Epithelial cell of prostate (primary cell): ENCODE data around the gene KIFAP3.
A peak's percentile ranks its signal among the peaks of the same experiment; 100 is the strongest.

Experiments used
- DNase-seq: peaks from one replicate; pipeline ENCODE4 v3.0.0-alpha.2; 2011; ENCODE audit warnings: low read depth, low spot score
- H3K27ac ChIP-seq: fragments of 450-650 bp; 2 replicates; pipeline ENCODE4 v1.5.1; 2017; ENCODE audit warnings: mild to moderate bottlenecking

Gene KIFAP3

DNA sequence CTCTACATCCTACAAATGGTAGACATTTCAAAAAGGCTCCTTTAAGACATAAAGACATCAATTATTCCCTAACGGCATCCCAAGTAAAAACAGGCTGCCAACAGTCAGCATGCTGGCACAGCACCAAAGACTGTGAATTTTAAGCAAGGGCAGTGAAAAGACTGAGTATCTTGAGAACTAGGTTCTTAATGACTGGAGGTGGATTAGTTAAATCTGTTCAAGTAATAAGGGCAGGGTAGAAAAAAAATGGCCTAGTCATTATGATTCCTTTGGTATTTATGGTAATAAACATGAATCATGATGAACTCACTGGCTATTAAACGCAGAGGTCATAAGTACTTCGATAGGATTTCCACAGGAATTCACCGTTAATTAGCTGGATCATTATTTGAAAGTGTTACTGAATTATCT, 75.2 kb downstream of the KIFAP3 start:
- peak; percentile 66 for DNase-seq
- peak overlapping the region; percentile 34 for H3K27ac ChIP-seq

DNA sequence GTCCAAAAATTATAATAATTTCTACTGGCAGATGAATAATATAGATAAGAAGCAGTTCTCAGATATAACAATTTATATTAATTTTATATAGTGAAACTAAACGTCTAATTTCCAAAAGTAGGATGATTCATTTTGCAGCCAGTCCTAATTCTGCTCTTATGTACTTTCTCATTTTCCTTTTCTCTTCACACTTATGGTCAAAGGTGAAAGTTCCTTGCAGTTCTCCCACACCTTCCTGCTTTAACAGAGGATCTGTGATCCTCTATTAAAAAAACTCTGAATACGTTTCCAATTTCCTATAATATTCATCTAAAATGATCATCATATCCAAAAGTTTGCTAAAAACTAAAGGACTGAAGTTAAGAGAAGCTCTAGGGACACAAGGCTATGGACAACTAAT, 78.5 kb downstream of the KIFAP3 start:
- no peak overlapping the region for H3K27ac ChIP-seq
- no peak for DNase-seq

DNA sequence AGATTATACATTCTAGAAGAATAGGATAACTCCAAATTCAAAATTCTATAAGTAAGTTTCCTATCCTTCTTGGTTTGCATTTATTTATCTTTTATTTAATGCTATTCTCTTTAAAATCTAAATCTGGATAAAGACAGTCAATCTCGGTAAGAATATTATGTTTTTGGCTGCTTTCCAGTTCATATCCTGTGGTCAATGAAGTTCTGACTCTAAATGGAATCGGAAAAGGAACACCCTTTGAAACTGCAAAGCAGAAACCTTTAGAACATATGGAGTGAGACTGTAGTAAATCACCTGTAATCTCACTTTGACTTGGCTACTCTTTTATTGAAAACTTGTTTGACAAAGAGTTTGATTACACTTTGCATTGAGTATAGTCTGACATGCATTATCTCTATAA, 85.2 kb downstream of the KIFAP3 start:
- no peak for DNase-seq

DNA sequence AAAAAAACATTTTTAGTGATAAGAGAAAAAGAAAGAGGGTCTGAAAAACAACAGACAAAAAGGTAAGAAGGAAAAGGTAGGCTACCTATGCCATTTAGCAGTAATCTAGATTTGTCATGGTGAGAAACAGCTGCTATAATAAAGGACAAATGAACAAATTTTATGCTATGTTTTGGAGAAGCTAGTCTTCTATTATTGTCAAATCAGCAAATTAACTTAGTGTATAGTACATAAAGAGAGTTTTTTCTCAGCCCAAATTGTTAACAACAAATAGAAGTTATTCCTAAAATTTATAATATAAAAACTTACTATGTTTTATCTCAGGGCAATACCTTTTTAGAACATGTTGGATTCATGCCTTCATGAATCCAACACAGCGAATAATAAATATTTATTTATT, 88.7 kb downstream of the KIFAP3 start:
- no peak for DNase-seq
- H3K27ac ChIP-seq = no peak overlapping the region

More for the DNA sequence above, 85.2 kb downstream of the KIFAP3 start:
- H3K27ac ChIP-seq = no peak overlapping the region

DNA sequence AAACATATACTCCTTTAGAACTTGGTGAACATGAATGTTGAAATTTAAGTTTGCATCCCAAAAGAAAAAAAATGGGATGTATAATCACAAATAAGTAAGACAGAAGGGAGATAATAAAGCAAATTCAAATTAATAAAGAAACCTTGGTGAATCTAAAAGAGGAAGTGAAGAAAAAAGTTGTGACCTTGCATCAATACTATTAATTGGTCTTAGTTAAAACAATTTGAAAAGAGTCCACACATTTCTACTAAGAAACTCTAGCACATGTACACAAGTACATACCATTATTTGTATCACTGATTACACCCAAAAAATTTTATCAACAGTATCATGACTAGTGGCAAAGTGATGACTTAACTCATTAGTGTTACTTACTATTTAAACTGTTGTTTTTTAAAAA, 100.4 kb downstream of the KIFAP3 start:
- H3K27ac ChIP-seq = no peak overlapping the region
- no peak for DNase-seq

DNA sequence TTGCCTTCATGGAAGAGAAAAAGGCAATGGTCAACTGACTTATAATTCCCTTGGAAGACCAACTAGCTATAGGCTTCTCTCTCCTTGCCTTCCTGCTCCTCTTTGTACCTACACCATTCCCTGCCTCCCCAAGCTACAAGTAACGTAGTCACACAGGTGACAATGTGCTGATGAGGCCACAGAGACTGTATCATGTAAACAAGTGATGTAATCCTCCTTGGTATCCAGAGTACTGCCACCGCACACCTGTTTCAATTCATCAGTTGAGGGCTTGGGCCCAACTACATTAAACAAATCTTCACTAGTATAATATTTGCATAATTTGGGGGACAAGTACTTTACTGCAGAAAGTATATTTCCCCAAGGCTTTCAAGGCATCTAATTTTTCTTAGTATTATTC, 104.4 kb downstream of the KIFAP3 start:
- no peak for DNase-seq

DNA sequence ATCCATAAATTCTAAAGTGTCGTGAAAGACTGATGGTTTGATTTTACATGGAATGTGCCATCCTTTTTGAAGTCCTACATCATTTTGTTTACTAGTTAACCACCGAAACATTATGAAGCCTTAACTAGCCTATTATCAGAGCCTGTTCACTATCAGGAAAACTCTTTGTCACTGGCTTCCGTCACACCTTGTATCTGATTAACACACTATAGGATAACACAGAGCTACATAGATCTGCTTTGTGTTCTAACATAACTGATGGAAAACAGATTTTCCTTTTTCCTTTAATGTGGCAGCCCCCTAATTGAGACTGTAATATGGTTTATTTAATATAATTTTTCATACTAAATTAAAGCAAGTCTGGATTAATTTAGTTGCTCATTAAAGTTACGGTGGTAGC, 106.3 kb downstream of the KIFAP3 start:
- DNase-seq = no peak

More for the DNA sequence above, 104.4 kb downstream of the KIFAP3 start:
- H3K27ac ChIP-seq = no peak overlapping the region

DNA sequence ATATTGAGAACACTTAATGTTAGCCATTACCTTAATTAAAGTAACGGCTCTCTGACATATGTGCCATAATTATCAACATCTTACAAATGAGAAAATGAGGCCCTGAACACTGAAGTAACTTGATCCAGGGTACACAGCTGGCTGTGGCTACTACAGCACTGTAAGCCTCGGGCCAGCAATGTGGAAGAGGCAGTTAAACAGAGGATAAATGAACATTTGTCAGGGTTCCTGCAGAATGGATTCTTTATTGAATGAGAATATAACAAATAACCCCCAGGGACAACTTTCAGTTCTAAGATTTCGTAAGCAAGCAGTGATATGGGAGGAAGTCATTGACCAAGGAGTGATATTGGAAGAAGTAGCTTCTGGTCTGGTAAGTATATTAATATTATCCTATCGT, 110.3 kb downstream of the KIFAP3 start:
- no peak for DNase-seq
- H3K27ac ChIP-seq = no peak overlapping the region

More for the DNA sequence above, 106.3 kb downstream of the KIFAP3 start:
- H3K27ac ChIP-seq = no peak overlapping the region

DNA sequence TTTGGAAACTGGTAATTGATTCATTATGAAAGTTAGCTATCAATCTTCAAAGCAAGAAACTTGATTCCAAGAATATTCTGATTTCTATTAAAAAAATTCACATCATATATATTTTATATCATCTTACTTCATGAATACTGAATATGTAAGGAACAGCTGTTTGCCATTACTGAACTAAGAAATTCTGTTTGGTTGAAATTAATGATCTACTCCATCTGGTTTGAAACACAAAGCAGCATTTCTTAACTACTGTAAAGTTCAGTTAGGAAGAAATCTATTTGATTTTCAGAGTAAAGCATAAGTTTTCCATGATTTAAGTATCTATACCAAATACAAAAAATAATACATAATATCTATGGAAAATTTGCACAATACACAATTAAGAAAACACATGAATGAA, 114.8 kb downstream of the KIFAP3 start:
- DNase-seq = no peak
- no peak overlapping the region for H3K27ac ChIP-seq

DNA sequence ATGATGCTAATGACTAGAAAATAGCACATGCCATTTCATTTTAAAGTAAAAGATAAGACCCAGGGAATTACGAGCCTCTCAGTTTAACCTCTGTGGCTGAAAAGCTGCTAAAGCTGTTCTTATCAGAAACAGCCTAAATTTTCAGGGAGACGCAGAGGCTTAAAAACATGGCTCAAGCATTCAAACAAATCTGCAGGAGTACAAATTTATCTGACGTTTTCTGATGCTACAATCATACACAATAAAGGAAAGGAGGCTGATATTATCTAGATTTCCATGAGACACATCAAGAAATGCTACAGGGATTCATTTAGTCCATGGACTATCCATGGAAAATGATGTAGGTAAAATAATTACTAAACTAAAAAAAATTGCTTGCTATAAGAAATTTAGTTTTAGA, 115.5 kb downstream of the KIFAP3 start:
- DNase-seq = no peak
- no peak overlapping the region for H3K27ac ChIP-seq

DNA sequence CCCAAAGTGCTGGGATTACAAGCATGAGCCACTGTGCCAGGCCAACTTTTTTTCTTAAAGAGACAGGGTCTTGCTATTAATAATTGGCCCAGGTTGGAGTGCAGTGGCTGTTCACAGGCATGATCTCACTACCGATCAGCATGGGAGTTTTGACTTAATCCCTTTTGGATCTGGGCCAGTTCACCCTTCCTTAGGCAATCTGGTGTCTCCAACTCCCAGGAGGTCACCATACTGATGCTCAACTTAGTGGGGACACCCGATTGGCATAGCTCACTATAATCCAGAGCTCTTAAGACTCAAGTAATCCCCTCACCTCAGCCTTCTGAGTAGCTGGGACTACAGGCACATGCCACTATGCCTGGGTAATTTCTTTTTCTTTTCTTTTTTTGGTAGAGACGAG, 116.6 kb downstream of the KIFAP3 start:
- no peak overlapping the region for H3K27ac ChIP-seq
- DNase-seq = no peak

DNA sequence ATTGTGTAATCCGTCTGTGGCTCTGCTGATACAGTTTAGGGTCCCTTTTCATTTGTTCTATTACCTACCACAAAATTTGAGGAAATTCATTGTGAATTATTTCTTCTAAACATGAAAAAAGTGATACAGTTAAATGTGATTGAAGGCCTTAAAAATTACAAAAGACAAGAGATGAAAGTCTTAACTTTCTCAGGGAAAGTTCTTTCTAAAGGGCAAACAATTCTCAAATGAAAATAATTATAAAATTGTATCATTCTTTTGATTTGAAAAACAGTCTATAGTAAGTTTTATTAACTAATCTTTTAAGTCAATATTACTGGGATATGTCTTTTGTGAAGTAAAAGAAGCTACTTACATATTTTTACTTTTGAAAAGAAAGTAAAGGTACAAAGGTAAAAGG, 123.4 kb downstream of the KIFAP3 start:
- no peak overlapping the region for H3K27ac ChIP-seq
- no peak for DNase-seq

DNA sequence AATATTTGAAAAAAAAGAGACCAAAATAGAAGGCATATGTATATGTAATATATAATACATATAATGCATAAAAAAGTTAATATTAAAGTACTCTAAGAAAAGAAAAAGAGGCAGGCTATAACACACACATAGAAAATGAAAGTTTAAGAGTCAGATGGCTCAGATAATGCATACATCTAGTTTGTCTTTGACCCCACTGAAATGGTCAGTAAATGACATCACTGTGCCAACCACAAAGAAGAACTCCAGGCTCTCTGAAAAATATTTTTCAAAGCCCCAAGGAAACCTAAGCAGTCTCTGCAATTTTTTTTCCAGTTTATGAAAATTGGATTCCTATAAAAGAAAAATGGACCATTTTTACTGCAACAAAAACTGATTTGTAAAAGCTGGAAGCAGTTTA, 125.4 kb downstream of the KIFAP3 start:
- no peak for DNase-seq
- no peak overlapping the region for H3K27ac ChIP-seq

DNA sequence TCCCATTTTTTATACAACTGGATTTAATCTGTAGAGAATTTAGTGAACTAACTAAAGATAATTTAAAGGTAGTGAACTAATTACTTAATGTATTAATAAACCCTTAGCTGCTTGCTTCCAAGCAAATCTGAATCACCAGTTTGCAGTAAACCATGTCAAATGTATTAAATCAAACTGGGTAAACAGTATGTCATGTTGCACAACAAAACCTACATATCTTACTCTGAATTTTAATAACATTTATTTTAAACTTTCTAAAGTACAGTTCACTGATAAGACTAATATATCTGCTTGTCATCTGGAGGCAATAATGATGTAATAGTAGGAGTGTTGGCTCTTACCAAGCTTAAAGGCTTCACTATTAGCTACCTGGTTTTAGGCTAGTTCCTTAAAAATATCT, 128.3 kb downstream of the KIFAP3 start:
- H3K27ac ChIP-seq = no peak overlapping the region
- no peak for DNase-seq

DNA sequence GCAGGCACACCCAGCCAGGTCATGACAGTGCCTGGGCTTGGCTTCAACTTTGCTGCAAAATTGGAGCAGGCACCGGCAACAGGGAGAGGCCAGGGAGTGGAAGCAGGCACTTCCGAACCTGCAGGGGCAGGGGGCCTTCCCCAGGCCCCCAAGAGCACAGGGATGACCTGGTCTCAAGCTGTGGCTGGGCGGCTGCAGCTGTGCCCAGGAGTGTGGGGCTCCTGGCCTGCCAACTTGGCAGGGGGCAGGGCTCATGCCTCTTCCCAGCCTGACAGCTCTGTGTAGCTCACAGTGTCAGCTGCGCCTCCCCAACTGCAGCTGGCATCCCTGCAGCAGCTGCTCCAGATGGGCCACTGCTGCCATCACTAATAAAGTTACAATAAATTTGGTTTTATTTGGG, 129.3 kb downstream of the KIFAP3 start:
- no peak for DNase-seq
- H3K27ac ChIP-seq = no peak overlapping the region

DNA sequence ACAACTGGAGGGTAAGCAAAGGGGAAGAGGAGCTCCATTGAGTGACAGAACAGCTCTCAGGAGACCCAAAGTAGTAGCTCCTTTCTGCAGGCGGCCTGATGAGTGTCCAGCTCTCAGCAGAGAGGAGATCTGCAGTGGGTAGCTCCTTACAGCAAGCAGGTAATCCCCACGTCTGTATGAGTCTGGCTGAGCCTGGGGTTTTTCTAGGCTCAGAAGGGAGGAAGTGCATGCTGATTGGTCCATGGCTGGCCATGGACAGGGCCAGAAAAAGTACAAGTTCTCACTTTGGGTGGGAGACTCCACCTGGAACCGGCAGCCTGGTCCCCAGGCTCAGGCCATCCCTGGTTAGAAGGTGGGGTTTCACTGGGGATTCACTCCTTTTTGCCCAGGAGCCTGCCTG, 129.9 kb downstream of the KIFAP3 start:
- no peak overlapping the region for H3K27ac ChIP-seq
- no peak for DNase-seq

DNA sequence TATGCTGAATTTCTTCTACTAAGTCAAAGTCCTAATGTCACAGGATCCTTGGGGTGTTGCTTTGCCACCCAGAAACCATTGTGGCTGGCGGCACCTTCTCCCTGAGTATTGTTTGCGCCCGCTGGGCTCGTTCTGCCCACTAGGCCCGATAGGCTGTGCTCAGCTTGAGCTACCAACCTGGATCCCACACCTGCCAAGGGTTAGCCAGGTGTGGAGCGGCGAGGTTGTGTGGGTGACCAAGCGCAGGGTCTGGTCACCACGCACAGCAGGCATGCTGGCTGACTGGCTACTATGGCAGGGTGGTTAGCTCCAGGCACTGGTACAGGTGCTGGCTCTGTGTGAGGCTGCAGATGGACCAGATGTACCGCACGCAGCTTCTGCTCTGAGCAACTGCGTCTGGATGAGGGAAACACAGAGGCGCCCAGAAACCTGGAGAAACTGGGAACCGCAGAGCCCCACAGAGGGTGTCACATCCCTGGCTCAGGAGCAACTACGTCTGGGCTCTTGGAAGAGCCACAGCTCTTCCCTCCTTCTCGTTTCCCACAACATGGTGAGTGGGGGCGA, 130.4 kb downstream of the KIFAP3 start:
- no peak for DNase-seq
- H3K27ac ChIP-seq = no peak overlapping the region

DNA sequence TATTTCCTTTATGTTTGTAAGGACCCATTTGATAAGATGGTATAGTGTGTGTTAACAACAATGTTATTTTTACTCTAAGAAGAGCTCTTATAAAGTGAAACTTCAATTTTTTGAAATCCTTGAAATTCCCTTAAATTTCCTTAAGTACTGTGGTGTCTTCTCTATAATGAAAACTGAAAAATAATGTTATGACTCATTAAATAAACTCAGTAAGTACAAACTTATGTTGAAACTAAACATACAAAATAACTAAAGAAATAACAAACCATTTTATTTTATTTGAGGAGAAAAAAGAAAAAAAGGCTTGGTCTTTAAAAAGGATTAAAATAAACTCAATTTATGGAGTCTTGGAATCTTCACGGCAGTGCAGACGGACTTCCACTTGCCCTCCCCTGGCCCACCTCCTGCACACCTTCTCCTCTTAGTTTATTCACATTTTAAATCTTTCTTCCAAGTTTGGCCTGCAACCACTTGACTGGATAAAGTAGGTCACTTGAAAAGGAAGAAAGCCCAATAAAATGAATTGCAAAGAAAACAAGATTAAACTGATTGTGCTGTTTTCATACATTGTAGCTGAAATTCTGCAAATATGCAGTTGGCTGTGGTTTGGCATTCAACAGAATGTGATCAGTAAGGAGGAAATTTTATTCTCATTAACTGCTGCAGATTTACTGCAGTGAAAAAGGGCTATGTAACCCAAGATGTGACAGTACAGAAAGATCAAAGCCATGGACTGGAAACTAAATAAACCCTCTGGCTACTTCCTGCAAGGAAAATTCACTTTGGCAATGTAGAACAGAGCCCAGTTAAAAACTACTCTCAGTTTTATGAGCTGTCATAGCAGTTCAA, 132.3 kb downstream of the KIFAP3 start:
- H3K27ac ChIP-seq = no peak overlapping the region

DNA sequence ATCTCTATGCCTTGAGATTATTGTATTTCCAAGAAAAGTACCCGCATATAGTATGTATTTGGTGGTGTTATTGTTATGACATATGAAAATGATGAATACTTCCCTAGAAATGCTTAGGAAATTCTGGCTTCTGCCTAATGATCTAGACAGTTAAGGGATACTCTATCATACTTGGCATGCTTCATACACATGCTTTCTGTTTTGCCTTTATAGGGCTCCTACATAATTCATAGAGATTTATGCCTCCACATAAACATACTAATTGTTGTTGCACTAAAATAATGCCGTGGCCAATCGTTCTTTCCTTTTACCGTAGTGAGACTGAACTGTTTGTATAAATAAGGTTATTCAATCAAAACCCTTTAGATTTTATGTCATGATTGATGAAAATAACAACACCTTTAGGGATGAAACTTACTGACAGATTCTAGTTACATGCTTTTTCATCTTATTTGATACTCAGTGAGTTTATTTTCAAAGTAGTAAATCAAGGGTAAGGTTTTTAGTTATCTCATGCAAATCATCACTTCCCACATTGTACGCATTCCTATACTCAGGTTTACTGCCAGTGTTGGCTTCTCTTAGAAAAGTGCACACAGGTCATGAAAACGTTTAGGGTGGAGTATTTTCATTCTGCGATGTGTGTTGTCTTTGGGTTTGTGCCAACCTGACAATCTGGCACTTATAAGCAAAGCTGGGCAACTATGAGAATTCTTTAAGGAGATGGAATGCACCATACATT, 140.3 kb downstream of the KIFAP3 start:
- no peak overlapping the region for H3K27ac ChIP-seq
- no peak for DNase-seq

More for the DNA sequence above, 132.3 kb downstream of the KIFAP3 start:
- no peak for DNase-seq

DNA sequence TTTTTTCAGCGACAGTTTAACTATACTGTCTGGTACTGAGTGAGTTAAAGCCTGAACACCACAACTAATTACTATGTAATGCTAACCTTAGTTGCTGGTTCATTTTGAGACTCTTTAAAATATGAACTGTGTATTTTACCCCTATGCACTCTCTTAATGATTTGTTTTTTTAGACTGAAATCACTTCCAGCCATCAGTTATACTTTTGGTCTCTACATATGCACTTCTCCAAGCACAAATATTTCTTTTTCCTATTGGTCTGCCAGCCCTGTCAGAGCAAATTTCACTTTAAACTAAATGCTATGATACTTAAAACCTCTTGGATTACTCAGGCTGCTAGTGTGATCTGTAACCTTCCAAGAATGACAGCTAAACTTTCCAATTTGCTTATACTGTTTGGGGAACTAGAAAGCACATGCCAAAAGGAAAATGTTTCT, 142.7 kb downstream of the KIFAP3 start:
- no peak overlapping the region for H3K27ac ChIP-seq
- DNase-seq = no peak

DNA sequence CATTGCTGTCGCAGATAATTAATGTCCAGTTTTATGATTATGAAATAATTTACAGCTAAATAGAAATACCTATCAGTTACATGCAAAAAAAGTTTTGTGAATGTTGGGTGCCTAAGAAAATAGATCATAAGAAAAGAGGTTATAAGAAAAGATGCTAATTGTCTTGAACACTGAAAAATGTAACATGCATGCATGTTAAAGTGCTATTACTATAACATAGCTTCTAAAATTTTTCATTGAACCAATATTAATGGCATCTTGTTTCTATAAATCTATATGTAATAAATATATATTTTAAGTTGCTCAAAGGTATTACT, 145.3 kb downstream of the KIFAP3 start:
- DNase-seq = no peak
- H3K27ac ChIP-seq = no peak overlapping the region
